Left ventricle myocardium inferior (tissue), 1 donor: ENCODE measurements around the gene CRIM1. TPM values are rescaled to one million over a fixed set of nuclear protein-coding genes. Genes with fewer than 3 reads are reported as not detected.

Experiments
- DNase-seq: peaks from one replicate; pipeline ENCODE4 v3.0.0-alpha.2; 2020
- H3K27ac ChIP-seq: fragments of 200-600 bp; replicated peaks from 2 replicates; pipeline ENCODE4 v1.8.0; 2021
- H3K27me3 ChIP-seq: fragments of 200-600 bp; 2 replicates; pipeline ENCODE4 v1.8.0; 2021; ENCODE audit warnings: low read depth
- H3K36me3 ChIP-seq: fragments of 200-600 bp; 2 replicates; pipeline ENCODE4 v1.8.0; 2021
- H3K4me1 ChIP-seq: fragments of 200-600 bp; 2 replicates; pipeline ENCODE4 v1.8.0; 2021
- H3K4me3 ChIP-seq: fragments of 200-600 bp; 2 replicates; pipeline ENCODE4 v1.8.0; 2021; ENCODE audit warnings: mild to moderate bottlenecking, moderate library complexity
- H3K9me3 ChIP-seq: fragments of 200-600 bp; replicated peaks from 2 replicates; pipeline ENCODE4 v1.8.0; 2021
- CTCF ChIP-seq: fragments of 200-600 bp; IDR thresholded peaks from 2 replicates; pipeline ENCODE4 v1.8.0; 2021; ENCODE audit warnings: antibody characterized with exemption, mild to moderate bottlenecking, borderline replicate concordance
- intact Hi-C: fragments of 100-400 bp; cut with micrococcal nuclease; formaldehyde crosslinking; loops from one replicate; pipeline ENCODE4 v1.11.0; 2022
- total RNA-seq: library from RNA; stranded (reverse); fragmentation: NEBNext Ultra II Directional; extraction: Animal tissue kit (Norgen Biotek cat#: 25700); gene quantifications from one replicate; pipeline ENCODE4 v1.2.1, GENCODE V29; 2021
- donor health status: DM: no; HTN: yes; CAD: no; lungs with severe emphysema.

CRIM1 gene
- total RNA-seq, 1 donor from 2014 or later: 45.6 TPM

GRCh38 chr2:36589230-36589630 is 233.7 kb downstream of the CRIM1 start:
- peaks cover 33% of the 10 kb centered on the region for H3K36me3 ChIP-seq
- TF ChIP-seq CTCF: no peak
- H3K27ac ChIP-seq: peak overlapping the region; percentile 33
- H3K4me3 ChIP-seq: no peak overlapping the region
- H3K4me1 ChIP-seq: peaks cover 21% of the 10 kb centered on the region
- H3K9me3 ChIP-seq: no peaks in the 10 kb centered on the region
- intact Hi-C loops: no loop called here
- H3K27me3 ChIP-seq: no peaks in the 10 kb centered on the region
- DNase-seq: no peak

- intact Hi-C loops: no loop called here
- Histone ChIP-seq H3K9me3 (no peaks in the 10 kb centered on the region), H3K27ac (no peak overlapping the region), H3K27me3 (no peaks in the 10 kb centered on the region), H3K4me3 (no peak overlapping the region), H3K4me1 (peaks cover 47% of the 10 kb centered on the region), H3K36me3 (peaks cover 8% of the 10 kb centered on the region)
- TF ChIP-seq CTCF: no peak
- DNase-seq: no peak
These were observed 239.3 kb downstream of the CRIM1 start for GRCh38 chr2:36594849-36595248.

GRCh38 chr2:36596397-36596796 is 240.8 kb downstream of the CRIM1 start:
- DNase-seq: no peak
- no peaks in the 10 kb centered on the region for H3K36me3 ChIP-seq
- intact Hi-C loops: no loop called here
- H3K9me3 ChIP-seq: no peaks in the 10 kb centered on the region
- no peak overlapping the region for H3K27ac ChIP-seq
- no peaks in the 10 kb centered on the region for H3K27me3 ChIP-seq
- no peak for TF ChIP-seq CTCF
- H3K4me1 ChIP-seq: peaks cover 40% of the 10 kb centered on the region
- H3K4me3 ChIP-seq: peak overlapping the region; percentile 100

GRCh38 chr2:36597003-36597531 is 241.5 kb downstream of the CRIM1 start:
- no peaks in the 10 kb centered on the region for H3K27me3 ChIP-seq
- H3K4me1 ChIP-seq: peaks cover 40% of the 10 kb centered on the region
- no peaks in the 10 kb centered on the region for H3K9me3 ChIP-seq
- H3K36me3 ChIP-seq: no peaks in the 10 kb centered on the region
- H3K27ac ChIP-seq: peak overlapping the region; percentile 99
- no peak for DNase-seq
- peak overlapping the region; percentile 100 for H3K4me3 ChIP-seq
- TF ChIP-seq CTCF: no peak
- intact Hi-C loops: no loop called here

GRCh38 chr2:36597532-36598377 is 242.2 kb downstream of the CRIM1 start, which contains the start of gene FEZ2:
Gene FEZ2, minus strand, starts transcription at chr2:36598168. Its CDS starts 26 bp downstream, at chr2:36598142.
- Histone ChIP-seq H3K9me3 (no peaks in the 10 kb centered on the region), H3K27me3 (no peaks in the 10 kb centered on the region), H3K36me3 (no peaks in the 10 kb centered on the region), H3K4me3 (peak within 1 kb of the TSS; percentile 100), H3K27ac (peak within 1 kb of the TSS; percentile 99), H3K4me1 (peaks cover 40% of the 10 kb centered on the region)
- TF ChIP-seq CTCF: no peak
- DNase-seq: peak; percentile 78
- intact Hi-C loops: no loop called here

Other genes starting within 250 kb of the CRIM1 start
- 49.6 TPM for gene FEZ2, start 242.4 kb downstream of the CRIM1 start, total RNA-seq